Naive B cell (primary cell): ENCODE measurements around the gene EGFLAM. TPM values are rescaled to one million over a fixed set of nuclear protein-coding genes. Genes with fewer than 3 reads are reported as not detected.

Experiments
- ATAC-seq, 2 donors: fragments of 150-1000 bp; cut with Tn5 transposase; 2 replicates each; pipeline ENCODE4 v1.10.0; 2021; ENCODE audit warnings: low read depth in 2 of 2, mild to moderate bottlenecking in 2 of 2, moderate library complexity in 2 of 2
- DNase-seq: peaks from one replicate; pipeline ENCODE4 v3.0.0; 2022
- H3K27ac Mint-ChIP-seq, 6 donors: one replicate each; pipeline ENCODE4 v1.8.0; 2020 to 2022; ENCODE audit warnings: mild to moderate bottlenecking in 6 of 6, mixed read lengths in 6 of 6, moderate library complexity in 5 of 6, inconsistent platforms in 2 of 6
- H3K27me3 Mint-ChIP-seq, 3 donors: one replicate each; pipeline ENCODE4 v1.8.0; 2021 to 2022; ENCODE audit warnings: mixed read lengths in 3 of 3, mild to moderate bottlenecking in 1 of 3
- H3K36me3 Mint-ChIP-seq, 2 donors: one replicate each; pipeline ENCODE4 v1.8.0; 2020 to 2022; ENCODE audit warnings: mixed read lengths in 2 of 2, inconsistent platforms in 1 of 2, mild to moderate bottlenecking in 1 of 2
- H3K4me1 Mint-ChIP-seq, 3 donors: one replicate each; pipeline ENCODE4 v1.8.0; 2020 to 2022; ENCODE audit warnings: mixed read lengths in 3 of 3, inconsistent platforms in 1 of 3, mild to moderate bottlenecking in 1 of 3, moderate library complexity in 1 of 3
- H3K4me3 Mint-ChIP-seq, 8 donors: one replicate each; pipeline ENCODE4 v1.8.0; 2020 to 2022; ENCODE audit warnings: mild to moderate bottlenecking in 8 of 8, mixed read lengths in 8 of 8, moderate library complexity in 8 of 8, inconsistent platforms in 2 of 8
- H3K9me3 Mint-ChIP-seq, 7 donors: one replicate each; pipeline ENCODE4 v1.8.0; 2020 to 2022; ENCODE audit warnings: mixed read lengths in 7 of 7, mild to moderate bottlenecking in 5 of 7, inconsistent platforms in 2 of 7, moderate library complexity in 1 of 7
- polyA plus RNA-seq, 6 donors: library from polyadenylated mRNA; unstranded; fragments of 300-500 nt; fragmentation: Illumina TruSeq; gene quantifications; one replicate each; pipeline ENCODE4 v1.2.3, GENCODE V29; 2021; ENCODE audit warnings: low read depth in 6 of 6

EGFLAM gene
- polyA plus RNA-seq, 6 donors from 2014 or later: not detected

DNA sequence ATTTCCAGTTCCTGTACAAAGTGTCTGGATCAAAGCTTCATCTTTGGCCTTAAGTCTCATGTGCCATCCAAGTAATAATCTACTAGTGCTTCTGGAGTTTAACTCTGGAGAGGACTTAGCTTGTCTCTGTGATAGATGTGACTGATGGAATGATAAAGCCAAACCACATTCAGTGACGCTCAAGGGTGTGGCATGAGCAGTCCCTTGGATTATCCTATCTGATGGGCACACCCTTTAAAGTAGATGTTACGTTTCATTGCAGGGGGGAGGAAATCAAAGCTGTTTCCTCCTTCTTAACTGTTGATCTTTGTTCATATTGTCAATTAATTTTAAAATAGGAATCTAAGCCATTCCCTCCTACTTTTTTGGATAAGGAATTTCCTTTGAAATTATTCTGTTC, 8.5 kb upstream of the EGFLAM start:
- peaks cover 4 to 22% (median 10%) of the 10 kb centered on the region in 7 donors for H3K9me3 Mint-ChIP-seq
- ATAC-seq (no peak), DNase-seq (no peak)
- no peaks in the 10 kb centered on the region for H3K4me1 Mint-ChIP-seq
- H3K27me3 Mint-ChIP-seq: peaks cover 16 to 30% (median 26%) of the 10 kb centered on the region in 3 donors
- no peak overlapping the region for H3K4me3 Mint-ChIP-seq
- H3K36me3 Mint-ChIP-seq: no peaks in the 10 kb centered on the region
- no peak overlapping the region for H3K27ac Mint-ChIP-seq

DNA sequence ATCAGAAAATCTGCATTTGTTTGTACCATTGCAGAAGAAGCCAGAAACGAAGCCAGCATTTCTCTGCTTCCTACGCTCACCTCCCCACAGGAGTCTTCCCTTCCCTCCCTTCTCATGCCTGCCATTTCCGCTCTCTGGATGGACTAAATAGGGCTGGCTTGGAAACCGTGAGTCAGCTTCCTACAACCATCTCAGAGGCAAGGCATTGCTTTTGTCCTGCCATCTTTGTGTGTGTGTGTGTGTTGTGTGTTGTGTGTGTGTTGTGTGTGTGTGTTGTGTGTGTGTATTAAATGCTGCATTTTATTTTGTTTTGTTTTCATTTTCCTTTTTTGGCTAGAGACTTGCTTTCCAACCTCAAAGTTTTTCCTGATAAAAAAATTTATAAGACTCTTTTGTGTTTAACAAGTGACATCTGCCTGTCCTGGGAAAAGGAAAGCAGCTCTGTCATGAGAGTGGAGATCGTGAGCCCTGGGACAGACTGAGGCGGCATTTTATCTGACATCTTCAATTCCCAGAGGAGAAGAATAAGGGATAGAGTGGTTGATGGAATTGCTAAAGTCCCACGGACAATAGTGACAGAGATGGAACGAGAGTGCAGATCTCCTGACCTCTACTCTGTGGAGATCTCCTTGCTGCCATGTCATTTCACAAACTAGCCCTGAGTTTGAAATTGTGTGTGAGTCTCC, 7.5 kb upstream of the EGFLAM start:
- no peaks in the 10 kb centered on the region for H3K4me1 Mint-ChIP-seq
- H3K27me3 Mint-ChIP-seq: peaks cover 25 to 39% (median 30%) of the 10 kb centered on the region in 3 donors
- DNase-seq: no peak
- peaks cover 4 to 22% (median 9%) of the 10 kb centered on the region in 7 donors for H3K9me3 Mint-ChIP-seq
- no peak overlapping the region for H3K27ac Mint-ChIP-seq
- ATAC-seq: no peak
- H3K36me3 Mint-ChIP-seq: no peaks in the 10 kb centered on the region
- no peak overlapping the region for H3K4me3 Mint-ChIP-seq

DNA sequence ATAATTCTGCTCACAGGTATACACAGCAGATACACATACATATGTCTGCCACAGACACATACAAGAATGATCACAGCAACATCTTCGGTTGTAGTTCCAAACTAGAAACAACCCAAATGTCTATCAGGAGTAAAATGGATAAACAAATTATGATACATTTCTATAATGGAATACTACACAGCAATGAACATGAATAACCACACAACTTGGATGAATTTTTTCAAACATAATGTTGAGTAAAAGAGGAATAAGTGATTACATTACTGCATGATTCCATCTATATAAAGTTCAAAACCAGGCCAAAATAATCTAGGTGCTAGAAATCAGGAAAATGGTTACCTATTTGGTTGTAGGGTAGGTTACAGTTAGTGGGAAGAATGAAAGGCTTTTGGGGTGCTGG, 4.6 kb upstream of the EGFLAM start:
- no peak overlapping the region for H3K27ac Mint-ChIP-seq
- no peak overlapping the region for H3K4me3 Mint-ChIP-seq
- ATAC-seq (no peak), DNase-seq (no peak)
- peaks cover 0 to 4% (median under 1%) of the 10 kb centered on the region in 3 donors for H3K4me1 Mint-ChIP-seq
- H3K9me3 Mint-ChIP-seq: peaks cover 5 to 22% (median 9%) of the 10 kb centered on the region in 7 donors
- no peaks in the 10 kb centered on the region for H3K36me3 Mint-ChIP-seq
- peaks cover 31 to 64% (median 58%) of the 10 kb centered on the region in 3 donors for H3K27me3 Mint-ChIP-seq

DNA sequence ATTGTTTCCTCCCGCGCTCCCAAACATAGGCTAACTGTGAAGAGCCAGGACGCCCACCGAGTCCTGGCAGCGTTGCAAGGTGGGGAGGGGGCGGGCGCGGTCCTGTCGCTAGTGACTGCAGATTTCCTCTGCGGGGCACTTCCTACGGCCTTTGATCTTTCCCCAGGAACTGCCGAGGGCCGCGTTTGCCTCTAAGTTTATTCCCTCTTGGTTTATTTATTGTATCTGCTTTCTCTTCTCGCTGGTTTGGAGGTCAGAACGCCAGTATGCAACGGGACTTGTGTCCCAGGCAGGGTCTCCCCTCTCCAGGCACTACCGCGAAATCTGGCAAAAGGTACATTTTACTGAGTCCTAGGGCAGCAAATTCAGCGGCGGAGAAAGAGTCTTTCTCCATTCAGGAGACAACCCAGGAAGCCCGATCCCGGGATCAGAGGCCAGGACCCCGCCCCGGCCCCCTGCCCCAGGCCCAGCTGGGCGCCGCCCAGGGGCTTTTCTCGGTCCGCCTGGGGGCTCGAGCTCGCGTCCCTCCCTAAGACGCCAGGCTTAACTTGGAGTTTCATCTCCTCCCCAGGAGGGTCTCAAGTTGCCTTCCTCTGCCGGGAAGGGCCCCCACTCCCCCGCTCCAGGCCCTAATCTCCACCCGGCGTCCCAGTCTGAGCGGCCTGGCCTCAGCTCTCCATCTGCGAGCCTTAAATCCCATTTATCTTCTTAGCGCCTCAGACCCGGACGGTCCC, 884 bp upstream of the EGFLAM start:
- Mint-ChIP-seq H3K4me3 (peak overlapping the region in 1 of 8 donors; percentile 36), H3K27me3 (peaks cover 50 to 79% (median 70%) of the 10 kb centered on the region in 3 donors)

DNA sequence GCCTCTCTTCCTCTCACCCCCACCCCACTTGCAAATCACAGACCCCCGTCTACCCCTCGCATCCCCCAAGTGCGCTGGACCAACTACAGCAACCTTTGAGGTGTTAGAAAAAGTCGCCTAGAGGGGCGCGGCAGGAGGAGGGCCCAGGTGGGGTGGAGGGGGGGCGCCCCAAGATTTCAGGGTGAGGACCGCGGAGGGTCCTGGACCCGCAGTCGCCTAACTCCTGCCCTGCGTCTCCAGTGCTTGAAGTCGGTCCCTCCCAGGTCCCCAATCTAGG, 379 bp upstream of the EGFLAM start:
- no peak overlapping the region for H3K27ac Mint-ChIP-seq
- DNase-seq (no peak), ATAC-seq (no peak)
- peaks cover 0 to 9% (median 7%) of the 10 kb centered on the region in 3 donors for H3K4me1 Mint-ChIP-seq
- H3K4me3 Mint-ChIP-seq: no peak overlapping the region
- no peaks in the 10 kb centered on the region for H3K36me3 Mint-ChIP-seq
- peaks cover 2 to 13% (median 6%) of the 10 kb centered on the region in 7 donors for H3K9me3 Mint-ChIP-seq
- H3K27me3 Mint-ChIP-seq: peaks cover 52 to 77% (median 65%) of the 10 kb centered on the region in 3 donors

More for the DNA sequence above, 884 bp upstream of the EGFLAM start:
- Mint-ChIP-seq H3K9me3 (peaks cover 2 to 18% (median 9%) of the 10 kb centered on the region in 7 donors), H3K36me3 (no peaks in the 10 kb centered on the region), H3K27ac (no peak overlapping the region), H3K4me1 (peaks cover 0 to 9% (median 7%) of the 10 kb centered on the region in 3 donors)
- ATAC-seq (no peak), DNase-seq (no peak)

DNA sequence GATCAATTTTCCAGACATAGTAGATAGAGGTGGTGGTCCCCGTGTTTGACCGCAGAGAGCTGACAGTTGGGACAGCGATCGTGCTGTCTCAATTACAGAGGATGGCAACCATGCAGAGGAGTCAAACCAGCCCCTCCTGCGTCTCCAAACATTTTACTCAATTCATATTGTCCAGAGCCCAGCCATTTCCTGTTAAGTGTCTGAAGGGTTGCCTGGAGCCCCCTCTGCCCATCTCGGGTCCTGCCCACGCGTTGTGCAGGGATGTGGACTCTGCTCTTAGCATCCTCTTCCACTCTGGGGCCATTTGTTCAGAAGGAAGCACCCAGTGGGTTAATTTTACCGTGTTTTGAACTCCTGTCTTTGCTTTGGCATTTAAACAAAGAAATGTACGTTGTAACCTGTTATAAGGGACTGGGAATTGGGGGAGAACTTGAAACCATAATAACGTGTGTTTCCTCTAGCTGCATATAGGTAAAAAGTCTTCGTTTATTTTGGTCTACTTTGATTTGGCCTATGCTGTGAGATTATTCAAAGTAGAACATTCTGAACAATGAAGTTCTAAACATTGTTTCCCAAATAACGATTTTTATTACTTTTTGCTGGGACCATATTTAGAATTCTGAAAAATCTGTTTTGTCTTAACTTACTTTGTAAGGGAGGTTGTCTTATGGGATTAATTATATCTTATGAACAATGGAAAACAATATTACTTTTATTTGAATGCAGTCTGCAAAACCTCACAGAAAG, 876 bp downstream of the EGFLAM start:
- peaks cover 0 to 9% (median 7%) of the 10 kb centered on the region in 3 donors for H3K4me1 Mint-ChIP-seq
- DNase-seq (no peak), ATAC-seq (no peak)
- peak overlapping the region in 2 of 8 donors; percentile 18 to 39 for H3K4me3 Mint-ChIP-seq
- peaks cover 60 to 77% (median 71%) of the 10 kb centered on the region in 3 donors for H3K27me3 Mint-ChIP-seq
- no peaks in the 10 kb centered on the region for H3K36me3 Mint-ChIP-seq
- no peak overlapping the region for H3K27ac Mint-ChIP-seq
- peaks cover 0 to 4% (median 0%) of the 10 kb centered on the region in 7 donors for H3K9me3 Mint-ChIP-seq

DNA sequence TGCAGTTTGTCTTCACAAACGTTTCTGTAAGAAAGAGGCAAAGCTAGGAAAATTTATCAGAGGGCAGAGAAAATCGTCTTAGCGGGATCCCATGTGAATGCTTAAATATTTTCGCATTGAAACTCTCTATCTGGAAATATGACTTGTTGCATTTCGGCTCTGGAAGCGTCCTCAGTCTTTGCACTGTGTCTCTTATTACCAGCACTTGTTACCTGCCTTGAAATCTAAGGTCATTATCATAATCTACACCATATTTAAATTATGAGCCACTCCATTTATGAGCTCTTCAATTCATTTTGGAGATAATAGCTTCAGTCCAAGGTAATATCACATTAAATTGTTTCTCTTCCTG, 1.4 kb downstream of the EGFLAM start:
- DNase-seq (no peak), ATAC-seq (no peak)
- Mint-ChIP-seq H3K4me1 (peaks cover 0 to 9% (median 7%) of the 10 kb centered on the region in 3 donors), H3K4me3 (no peak overlapping the region), H3K9me3 (peaks cover 0 to 4% (median 0%) of the 10 kb centered on the region in 7 donors), H3K36me3 (no peaks in the 10 kb centered on the region), H3K27me3 (peaks cover 56 to 78% (median 77%) of the 10 kb centered on the region in 3 donors), H3K27ac (no peak overlapping the region)

DNA sequence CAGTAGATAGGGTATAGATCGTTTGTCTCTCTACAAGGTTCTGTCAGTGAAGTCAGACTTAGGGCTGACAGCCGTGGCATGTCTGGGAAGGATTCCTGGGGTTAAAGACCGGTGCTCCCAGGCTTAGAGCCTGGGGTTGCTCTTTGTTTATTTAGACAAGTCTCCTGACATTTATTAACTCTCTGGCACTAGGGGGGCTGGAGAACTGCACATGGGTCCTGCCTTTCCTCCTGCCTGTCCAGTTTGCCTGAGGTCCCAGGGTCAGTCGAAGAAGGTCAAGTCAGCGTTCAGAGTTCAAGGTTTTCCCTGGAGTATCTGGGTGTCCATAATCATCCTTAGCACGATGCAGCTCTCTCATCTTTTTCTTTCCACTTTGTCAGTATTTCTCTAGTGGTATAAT, 5.6 kb downstream of the EGFLAM start:
- H3K27ac Mint-ChIP-seq: no peak overlapping the region
- DNase-seq (no peak), ATAC-seq (no peak)
- peaks cover 48 to 64% (median 57%) of the 10 kb centered on the region in 3 donors for H3K27me3 Mint-ChIP-seq
- no peaks in the 10 kb centered on the region for H3K36me3 Mint-ChIP-seq
- H3K9me3 Mint-ChIP-seq: peaks cover 0 to 2% (median 0%) of the 10 kb centered on the region in 7 donors
- peaks cover 0 to 4% (median 3%) of the 10 kb centered on the region in 3 donors for H3K4me1 Mint-ChIP-seq
- H3K4me3 Mint-ChIP-seq: no peak overlapping the region

DNA sequence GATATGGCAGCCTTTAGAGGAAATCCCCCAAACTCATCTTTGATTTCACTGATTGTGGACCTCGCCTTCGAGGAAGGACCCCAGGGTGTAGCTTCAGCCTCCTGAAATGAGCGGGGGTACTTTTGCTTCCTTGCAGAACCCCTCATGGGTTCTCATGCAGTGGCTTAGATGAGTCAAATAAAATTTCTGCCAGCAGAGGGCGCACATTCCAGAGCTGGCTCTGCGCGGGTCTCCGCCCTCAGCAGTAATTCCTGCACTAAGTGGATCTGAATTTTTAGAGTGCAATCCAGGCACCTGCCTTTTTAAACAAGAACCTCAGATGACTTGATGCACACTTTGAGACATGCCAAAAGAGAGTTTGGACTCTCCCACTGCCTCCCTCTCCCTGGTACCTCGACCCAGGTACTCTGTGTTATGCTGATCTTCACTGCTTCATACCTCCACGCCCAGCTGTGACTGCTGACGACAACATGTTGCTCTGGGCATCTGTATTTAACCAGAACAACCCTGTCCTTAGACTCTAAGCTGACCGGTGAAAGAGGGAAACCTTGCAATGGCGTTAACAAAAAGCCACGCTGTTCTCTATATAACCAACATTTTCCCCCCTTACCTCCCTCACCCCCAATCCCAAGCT, 7.3 kb downstream of the EGFLAM start:
- ATAC-seq: no peak
- Mint-ChIP-seq H3K27ac (no peak overlapping the region), H3K27me3 (peaks cover 37 to 52% (median 42%) of the 10 kb centered on the region in 3 donors), H3K36me3 (no peaks in the 10 kb centered on the region), H3K4me1 (no peaks in the 10 kb centered on the region), H3K9me3 (peaks cover 0 to 3% (median 0%) of the 10 kb centered on the region in 7 donors), H3K4me3 (no peak overlapping the region)
- no peak for DNase-seq

DNA sequence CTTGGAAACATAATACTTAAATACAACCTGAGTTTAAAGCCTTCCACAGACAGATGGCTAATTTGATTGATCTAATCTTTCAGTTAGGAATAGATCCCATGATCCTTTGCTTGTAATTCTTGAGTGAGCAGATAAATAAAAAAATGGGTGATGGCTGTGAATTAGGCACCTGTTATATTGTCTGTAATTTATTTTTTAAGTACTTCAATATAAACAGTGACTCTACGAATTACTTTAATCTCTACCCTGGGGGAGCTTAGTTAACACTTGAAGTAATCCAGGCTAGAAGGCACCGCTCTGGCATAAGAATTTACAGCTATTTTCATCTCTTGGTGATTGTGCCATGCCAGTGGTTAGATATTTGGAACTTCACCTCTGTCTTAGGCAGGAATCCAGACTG, 9.0 kb downstream of the EGFLAM start:
- no peaks in the 10 kb centered on the region for H3K4me1 Mint-ChIP-seq
- H3K4me3 Mint-ChIP-seq: no peak overlapping the region
- no peak for ATAC-seq
- H3K9me3 Mint-ChIP-seq: peaks cover 0 to 7% (median 2%) of the 10 kb centered on the region in 7 donors
- H3K36me3 Mint-ChIP-seq: no peaks in the 10 kb centered on the region
- DNase-seq: no peak
- H3K27me3 Mint-ChIP-seq: peaks cover 24 to 38% (median 30%) of the 10 kb centered on the region in 3 donors
- no peak overlapping the region for H3K27ac Mint-ChIP-seq

DNA sequence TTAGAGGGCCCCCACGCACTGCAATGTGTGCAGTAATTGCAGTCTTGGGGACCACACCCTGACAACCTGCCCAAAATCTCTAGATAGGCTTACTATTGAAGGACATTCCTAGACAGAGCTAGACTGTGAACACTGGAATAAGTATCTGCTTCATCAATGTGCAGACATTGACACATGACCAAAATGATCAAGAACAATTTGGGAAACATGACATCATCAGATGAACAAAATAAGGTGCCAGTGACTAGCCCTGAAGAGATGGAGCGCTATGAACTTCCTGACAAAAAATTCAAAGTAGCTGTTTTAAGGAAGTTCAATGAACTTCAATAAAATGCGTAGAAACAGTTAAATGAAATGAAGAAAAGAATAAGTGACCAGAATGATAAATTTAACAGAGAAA, 15.3 kb downstream of the EGFLAM start:
- no peak overlapping the region for H3K4me3 Mint-ChIP-seq
- no peaks in the 10 kb centered on the region for H3K4me1 Mint-ChIP-seq
- ATAC-seq: no peak
- no peak for DNase-seq
- no peaks in the 10 kb centered on the region for H3K27me3 Mint-ChIP-seq
- H3K9me3 Mint-ChIP-seq: peaks cover 18 to 58% (median 27%) of the 10 kb centered on the region in 7 donors
- H3K36me3 Mint-ChIP-seq: peaks cover 0 to 14% of the 10 kb centered on the region in 2 donors
- H3K27ac Mint-ChIP-seq: no peak overlapping the region

DNA sequence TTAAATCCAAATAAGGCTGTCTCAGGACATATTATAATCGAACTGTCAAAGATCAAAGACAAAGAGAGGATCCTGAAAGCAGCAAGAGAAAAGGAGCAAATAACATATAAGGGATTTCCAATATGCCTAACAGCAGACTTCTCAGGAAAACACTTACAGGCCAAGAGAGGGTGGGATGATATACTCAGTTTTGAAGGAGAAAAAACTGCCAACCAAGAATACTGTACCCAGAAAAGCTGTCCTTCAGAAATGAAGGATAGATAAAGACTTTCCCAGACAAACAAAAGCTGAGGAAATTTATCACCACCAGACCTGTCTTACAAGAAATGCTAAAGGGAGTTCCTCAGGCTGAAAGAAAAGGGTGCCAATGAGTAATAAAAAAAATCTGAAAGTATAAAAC, 16.0 kb downstream of the EGFLAM start:
- ATAC-seq (no peak), DNase-seq (no peak)
- Mint-ChIP-seq H3K27ac (no peak overlapping the region), H3K9me3 (peaks cover 18 to 58% (median 27%) of the 10 kb centered on the region in 7 donors), H3K27me3 (no peaks in the 10 kb centered on the region), H3K4me3 (no peak overlapping the region), H3K4me1 (no peaks in the 10 kb centered on the region), H3K36me3 (peaks cover 0 to 14% of the 10 kb centered on the region in 2 donors)

DNA sequence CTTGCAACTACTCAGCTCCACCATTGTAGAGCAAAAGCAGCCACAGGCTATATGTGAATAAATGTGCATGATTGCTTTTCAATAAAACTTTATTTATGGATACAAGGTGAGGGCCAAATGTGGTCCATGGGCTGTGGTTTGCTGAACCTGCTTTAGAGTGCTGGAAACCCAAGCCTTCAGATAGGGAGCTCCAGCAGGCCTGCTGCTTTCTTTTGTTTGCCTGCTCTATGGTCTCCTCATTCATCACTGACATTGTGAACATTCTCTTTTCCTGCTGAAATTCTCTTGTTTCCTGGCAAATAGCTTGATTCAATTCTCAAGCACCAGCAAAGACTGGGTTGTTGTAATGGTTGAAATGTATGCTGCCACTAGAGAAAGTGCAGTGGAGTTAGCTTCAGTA, 26.0 kb downstream of the EGFLAM start:
- H3K4me3 Mint-ChIP-seq: no peak overlapping the region
- H3K9me3 Mint-ChIP-seq: peaks cover 0 to 6% (median 2%) of the 10 kb centered on the region in 7 donors

More for the DNA sequence above, 26.0 kb downstream of the EGFLAM start:
- no peaks in the 10 kb centered on the region for H3K36me3 Mint-ChIP-seq
- no peak overlapping the region for H3K27ac Mint-ChIP-seq
- ATAC-seq (no peak), DNase-seq (no peak)
- H3K4me1 Mint-ChIP-seq: no peaks in the 10 kb centered on the region
- no peaks in the 10 kb centered on the region for H3K27me3 Mint-ChIP-seq
